HG03521 (cell line): ENCODE results near the gene SAMD14.
"Not testable (repeated sequence)": the region's sequence is repeated elsewhere in the genome, so short reads cannot be mapped to it uniquely, and the experiment has no call there.

Experiments
- ATAC-seq: cut with Tn5 transposase; IDR thresholded peaks from one replicate; pipeline ENCODE4 v1.9.1; 2021; ENCODE audit warnings: mild to moderate bottlenecking, moderate library complexity; ENCODE audit not compliant: unreplicated experiment

SAMD14 gene

DNA sequence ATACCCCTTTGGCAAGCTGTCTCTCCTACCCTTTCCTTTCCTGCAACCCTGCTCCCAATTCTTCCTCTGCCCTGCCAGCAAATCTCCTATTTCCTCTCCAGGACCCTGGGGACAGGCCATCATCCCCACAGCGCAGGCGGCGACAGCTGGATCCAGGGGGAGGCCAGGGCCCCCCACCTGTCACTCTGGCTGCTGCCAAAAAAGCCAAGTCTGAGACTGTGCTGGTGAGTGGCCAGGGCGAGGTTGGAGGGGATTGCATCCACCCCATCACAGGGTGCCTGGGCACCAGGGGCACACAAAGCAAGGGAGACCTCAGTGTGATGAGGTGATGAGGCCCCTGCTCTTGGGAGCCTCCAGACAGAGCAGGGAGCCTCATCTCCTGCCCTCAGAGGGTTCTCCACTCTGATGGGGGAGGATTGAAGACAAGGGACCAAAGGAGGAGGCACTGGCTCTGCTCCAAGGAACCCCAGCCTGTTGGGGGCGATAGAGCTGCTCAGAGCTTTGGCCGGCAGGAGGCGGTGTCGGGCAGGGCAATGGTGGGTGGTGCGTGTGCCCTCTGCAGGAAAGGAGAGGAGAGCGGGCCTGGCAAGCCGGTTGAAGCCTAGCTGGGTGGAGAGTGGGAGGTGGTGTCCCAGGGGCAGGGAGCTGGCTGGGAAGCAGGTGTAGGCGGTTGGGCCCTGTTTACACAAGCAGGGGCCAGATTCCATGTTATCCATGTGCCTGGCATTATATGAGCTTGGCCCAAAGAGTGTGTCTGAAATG, 50.4 kb downstream of the SAMD14 start:
- ATAC-seq: no peak

DNA sequence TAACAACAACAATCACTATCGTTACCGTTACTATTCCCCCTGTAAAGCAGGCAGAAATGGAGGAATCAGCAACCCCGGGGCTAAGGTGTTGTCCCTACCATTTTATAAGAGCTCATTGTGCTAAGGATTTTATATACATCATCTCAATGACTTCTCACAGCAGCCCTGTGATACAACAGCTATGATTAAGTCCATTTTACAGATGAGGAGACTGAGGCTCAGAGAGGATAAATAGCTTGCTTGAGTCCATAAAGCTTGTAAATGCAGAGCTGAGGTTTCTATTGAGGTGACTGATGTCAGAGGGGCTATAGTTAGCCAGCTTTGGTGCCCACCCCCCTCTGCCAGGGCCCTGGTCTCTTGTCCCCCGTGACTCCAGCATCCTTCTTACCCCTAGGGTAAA, 51.5 kb downstream of the SAMD14 start:
- ATAC-seq: no peak

DNA sequence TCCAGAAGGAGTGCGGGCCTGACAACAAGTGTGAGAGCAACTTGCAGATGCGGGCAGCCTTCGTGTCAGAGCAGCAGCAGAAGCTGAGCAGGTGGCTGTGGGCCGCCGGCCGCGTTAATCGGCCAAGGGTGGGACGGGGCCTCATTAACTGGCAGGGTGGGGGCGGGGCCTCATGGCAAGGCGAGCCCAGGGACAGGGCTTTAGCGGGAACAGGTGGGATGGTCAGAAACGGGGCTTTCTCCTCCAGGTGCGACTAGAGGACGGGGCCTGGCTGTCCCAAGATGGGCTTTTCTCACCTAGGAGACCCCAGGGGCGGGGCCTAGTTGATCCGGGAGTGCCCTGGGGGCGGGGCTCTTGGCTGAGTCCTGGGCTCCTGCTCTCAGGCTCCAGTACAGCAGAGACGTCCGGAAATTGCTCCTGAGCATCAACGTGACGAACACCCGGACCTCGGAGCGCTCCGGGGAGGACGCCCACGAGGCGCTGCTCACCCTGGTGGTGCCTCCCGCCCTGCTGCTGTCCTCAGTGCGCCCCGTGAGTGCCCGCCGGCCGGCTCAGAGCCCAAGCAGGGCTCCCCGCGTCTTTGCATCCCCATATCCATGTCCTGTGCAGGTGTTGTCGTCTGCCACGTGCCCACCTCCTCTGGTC, 53.2 kb downstream of the SAMD14 start:
- ATAC-seq: no peak

DNA sequence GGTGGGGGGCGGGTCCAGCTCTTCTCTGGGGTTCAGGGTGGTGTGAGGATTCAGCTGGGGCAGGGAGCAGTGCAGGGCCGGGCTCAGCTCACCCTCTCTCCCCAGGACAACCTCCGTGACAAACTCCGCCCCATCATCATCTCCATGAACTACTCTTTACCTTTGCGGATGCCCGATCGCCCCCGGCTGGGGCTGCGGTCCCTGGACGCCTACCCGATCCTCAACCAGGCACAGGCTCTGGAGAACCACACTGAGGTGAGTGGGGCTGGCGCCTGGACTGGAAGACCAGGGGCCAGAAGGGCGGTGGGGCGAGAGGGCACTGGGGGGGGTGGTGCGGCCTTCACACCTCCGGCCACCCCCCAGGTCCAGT, 53.8 kb downstream of the SAMD14 start:
- ATAC-seq: no peak

DNA sequence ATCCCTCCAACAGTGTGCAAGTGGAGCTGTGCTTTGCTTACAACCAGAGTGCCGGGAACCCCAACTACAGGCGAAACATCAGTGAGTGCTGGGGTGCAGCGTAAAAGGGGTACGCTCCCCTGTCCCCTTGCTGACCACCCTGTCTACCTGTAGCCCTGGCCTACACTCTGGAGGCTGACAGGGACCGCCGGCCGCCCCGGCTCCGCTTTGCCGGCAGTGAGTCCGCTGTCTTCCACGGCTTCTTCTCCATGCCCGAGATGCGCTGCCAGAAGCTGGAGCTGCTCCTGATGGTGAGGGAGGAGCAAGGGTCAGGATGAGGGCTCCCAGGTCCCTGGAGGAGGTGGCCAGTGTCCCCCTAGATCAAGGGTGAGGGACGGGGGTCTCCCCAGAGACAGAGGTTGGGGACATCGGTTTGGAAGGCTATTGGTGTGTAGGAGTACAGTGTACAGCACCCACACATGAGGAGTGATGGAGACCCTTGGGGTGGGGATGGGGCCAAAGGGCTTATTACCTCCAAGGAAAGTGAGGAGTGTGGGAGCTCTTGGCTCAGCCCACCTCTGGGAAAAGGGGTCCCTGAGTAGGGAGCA, 54.4 kb downstream of the SAMD14 start:
- no peak for ATAC-seq

DNA sequence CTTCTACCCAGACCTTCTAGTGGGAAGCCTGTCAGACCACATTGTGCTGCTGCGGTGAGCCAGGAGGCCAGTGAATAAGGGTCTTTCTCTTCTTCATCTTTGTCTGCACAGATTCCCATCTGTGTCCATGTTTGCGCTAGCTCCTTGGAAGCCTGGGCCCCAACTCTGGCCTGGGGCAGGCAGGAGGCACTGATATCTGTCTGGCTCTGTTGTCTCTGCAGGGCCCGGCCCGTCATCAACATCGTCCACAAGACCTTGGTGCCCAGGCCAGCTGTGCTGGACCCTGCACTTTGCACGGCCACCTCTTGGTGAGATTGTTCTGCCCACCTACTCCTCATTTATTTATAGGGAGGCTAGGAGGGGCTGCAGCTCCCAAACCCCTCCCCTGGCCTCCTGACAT, 55.7 kb downstream of the SAMD14 start:
- ATAC-seq: no peak

DNA sequence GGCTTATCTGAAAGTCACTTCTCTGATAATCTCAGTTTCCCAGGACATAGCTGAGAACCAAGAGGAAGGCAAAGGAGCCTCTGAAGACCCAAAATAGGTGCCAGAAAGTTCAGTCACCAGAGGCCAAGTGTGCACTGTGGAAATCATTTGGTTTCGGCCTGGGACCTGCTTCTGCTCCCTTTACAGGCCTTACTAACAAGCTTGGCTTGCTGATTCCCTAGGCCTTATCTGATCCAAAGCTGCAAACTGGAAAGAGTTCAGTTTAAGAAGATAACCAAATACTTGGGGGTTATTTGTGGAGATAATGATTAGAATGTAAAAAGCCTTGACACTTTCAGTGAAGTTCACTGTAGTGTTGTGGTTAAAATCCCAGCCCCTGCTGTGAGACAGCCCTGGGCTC, 57.0 kb downstream of the SAMD14 start:
- no peak for ATAC-seq

DNA sequence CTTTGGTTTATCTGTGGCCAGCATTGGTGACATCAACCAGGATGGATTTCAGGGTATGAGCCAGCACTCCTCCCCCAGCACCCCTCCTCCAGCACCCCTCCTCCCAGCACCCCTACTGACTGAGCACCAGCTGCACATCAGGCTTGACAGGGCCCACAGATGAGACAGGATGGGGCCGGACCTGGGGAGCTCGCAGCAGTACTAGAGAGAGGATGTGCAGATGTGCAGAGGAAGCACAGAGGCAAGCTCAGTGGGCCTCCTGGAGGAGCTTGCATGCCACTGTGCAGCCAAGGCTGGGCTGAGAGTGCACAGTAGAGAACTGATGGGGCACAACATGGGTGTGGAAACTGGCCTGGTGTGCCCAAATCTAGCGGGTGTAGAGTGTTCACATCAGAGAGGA, 57.8 kb downstream of the SAMD14 start:
- no peak for ATAC-seq

DNA sequence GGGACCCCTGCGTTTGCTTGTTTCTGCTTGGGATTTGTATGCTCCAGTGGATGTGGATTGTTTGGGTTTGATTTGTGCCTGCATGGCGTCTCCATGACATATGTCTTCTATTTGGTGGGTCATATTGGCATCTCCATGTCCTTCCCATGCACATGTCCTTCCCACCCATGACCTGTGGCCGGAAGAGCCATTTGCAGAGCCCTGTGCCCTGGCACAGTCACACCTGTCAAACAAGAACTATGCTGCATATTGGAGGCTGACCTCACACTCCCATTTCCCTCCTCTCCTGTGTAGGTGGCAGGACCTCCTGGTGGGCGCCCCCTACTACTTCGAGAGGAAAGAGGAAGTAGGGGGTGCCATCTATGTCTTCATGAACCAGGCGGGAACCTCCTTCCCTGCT, 58.3 kb downstream of the SAMD14 start:
- ATAC-seq: no peak

DNA sequence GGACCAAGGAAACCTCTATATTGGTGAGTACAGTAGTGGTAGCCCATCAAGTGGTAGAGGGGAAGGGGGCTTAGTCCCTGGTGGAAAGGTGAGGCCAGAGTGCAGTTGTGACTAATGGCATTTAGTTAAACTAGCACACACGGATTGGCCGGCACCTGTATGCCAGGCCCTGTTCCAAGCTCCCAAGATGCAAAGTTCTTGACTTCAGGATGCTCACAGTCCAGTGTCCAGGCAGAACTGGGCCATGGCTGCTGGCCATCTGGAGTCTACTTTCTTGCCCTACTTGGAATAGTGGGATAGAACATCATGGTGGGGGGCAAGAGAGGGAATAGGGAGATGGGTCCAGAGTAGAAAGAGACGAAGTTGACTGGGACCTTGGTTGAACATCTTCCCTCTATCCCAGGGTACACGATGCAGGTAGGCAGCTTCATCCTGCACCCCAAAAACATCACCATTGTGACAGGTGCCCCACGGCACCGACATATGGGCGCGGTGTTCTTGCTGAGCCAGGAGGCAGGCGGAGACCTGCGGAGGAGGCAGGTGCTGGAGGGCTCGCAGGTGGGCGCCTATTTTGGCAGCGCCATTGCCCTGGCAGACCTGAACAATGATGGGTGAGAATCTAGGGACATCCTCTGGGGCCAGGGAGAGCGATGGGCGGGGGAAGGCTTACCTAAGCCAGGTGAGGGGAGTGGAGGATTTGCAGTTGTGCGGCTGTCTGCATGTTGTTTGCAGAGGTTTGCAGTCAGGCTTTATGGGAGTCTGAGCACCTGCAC, 58.9 kb downstream of the SAMD14 start:
- ATAC-seq: no peak

DNA sequence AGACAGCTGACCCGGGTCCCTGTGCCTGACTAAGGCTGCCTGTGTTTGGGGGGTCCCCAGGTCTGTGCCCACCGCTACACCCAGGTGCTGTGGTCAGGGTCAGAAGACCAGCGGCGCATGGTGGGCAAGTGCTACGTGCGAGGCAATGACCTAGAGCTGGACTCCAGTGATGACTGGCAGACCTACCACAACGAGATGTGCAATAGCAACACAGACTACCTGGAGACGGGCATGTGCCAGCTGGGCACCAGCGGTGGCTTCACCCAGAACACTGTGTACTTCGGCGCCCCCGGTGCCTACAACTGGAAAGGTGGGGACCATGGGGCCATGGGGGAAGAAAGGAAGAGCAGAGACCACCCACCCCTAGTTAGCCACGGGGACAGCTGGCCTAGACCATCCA, 62.0 kb downstream of the SAMD14 start:
- no peak for ATAC-seq

DNA sequence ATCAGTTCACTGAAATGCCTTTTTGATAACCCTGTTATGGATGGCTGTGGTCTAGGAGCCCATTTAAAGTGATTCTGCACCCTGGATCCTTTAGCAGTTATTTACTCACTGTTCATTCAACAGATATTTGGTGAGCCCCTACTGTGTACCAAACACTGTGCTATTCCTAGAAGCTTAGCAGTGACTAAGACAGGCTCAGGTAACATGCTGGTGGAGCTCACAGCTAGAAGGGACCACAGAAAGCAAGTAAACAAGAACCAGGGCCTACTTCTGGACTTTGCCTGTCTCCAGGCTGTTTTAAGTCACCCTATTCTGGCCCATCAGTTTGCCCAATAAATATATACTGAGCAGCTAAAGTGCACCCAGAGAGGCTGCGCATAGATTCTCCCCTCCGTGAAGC, 63.0 kb downstream of the SAMD14 start:
- ATAC-seq: no peak

DNA sequence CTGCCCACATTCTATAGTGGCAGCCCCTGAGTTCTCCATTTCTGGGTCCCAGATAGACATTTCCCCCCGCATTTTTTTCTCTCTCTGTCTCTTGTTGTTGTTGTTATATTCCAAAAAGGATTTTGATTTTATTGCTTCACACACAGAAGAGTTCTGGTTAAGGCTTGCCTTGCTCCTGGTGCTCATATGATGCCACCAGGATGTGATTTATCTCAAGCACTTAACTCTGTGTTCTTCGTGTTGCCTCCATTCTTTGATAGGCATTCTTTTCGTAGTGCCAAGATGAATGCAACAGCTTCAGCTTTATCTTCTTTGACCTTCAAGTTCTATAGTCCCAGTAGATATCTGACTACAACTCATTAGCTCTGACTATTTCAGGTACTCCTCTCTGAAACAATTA, 64.9 kb downstream of the SAMD14 start:
- no peak for ATAC-seq

DNA sequence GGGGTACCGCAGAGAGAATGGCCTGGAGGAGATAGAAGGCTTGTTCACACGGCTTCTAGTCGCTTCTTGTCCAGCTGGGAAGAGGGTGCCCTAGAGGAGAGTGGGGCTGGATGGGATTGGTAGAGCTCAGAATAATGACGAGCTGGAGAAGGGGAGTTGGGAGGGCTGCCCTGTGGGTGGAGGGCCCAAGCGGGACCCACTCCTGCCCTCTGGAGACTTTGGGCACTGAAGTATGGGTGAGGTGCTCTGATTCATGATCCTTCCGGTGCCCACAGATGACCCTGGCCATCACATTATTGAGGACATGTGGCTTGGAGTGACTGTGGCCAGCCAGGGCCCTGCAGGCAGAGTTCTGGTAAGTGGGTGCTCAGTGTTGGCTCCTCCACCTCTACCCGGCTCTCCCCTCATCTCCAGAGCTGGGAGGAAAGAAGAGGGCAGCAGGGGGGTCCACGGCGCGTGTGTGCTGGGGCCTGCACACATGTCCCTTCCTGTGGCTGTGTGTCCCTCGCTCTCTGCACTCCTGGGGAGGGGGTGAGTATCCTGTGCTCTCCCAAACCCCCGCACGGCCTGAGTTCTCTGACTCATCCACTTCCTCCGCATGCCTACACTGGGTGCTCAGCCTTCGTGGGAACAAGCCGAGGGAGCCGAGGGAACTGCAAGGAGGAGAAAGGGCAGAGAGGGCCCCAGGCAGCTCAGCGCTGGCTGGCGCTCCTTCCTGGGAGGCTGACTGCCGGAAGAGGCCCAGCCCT, 65.5 kb downstream of the SAMD14 start:
- ATAC-seq: no peak

DNA sequence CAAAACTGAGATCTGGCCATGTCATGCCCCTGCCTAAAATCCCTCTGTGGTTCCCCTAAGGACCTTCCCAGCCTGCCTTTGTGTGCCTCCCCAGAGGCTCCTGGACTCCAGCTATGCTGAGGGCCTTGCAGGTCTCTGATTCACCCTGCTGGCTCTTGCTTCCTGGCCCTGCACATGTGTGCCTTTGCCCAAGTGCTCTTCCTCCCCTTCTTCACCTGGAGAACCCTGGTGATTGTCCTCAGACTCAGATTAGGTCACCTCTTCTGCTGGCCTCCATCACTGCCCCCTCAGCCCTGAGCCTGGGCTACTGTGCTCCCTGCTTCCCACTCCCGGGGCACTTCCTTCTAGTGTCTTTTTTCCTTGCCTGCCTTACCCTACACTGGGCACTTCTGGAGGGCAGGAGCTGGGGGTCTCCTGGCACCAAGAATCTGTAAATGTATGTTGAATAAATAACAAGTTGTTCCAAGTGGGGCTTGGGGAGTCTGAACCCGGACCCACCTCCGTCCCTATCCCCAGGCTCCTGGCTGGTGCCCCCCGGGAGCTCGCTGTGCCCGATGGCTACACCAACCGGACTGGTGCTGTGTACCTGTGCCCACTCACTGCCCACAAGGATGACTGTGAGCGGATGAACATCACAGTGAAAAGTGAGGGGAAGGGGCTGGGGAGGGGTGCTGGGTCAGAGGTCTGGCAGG, 66.3 kb downstream of the SAMD14 start:
- ATAC-seq: no peak

DNA sequence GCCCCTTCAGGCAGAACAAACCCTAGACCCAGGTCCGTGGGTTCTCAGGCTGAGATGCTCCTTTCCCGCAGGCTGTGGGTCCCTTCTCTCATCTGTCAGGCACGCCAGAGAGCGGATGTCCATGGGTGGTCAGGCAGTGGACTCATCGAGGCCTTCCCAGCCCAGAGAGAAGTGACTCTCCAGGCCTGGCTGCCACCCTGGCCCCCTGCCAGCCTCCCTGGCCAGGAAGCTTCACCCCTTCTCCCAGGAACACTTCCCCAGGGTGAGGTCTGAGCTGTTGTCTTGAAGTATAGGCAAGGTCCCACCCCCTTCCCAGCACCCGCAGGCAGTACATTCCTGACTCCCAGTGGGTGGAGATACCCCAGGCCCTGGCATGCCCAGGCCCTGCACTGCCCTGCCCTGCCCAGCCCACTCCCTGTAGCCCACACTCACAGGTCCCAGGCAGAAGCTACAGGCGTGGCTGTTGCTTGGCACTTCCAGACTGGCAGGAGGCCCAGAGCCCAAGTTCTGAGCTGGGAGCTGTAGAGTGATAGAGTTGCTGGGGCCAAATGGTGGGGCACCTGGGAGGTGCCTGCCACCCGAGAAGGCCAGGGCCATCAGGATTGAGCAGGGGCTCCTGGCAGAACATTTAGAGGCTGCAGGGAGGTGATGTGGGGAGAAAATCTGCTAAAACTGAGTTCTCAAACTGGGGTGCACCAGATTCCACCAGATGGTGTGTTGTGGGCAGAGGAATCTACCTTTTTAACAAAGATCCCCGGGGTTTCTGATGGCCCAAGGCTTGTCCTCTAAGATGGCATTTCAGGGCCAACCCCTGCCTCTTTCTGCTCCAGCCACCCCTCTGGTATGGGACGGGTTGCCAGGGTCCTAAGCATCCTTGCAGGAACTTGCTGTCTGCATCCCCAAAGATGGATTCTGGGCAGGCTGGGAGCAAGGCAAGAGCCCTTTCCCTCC, 67.4 kb downstream of the SAMD14 start:
- no peak for ATAC-seq

DNA sequence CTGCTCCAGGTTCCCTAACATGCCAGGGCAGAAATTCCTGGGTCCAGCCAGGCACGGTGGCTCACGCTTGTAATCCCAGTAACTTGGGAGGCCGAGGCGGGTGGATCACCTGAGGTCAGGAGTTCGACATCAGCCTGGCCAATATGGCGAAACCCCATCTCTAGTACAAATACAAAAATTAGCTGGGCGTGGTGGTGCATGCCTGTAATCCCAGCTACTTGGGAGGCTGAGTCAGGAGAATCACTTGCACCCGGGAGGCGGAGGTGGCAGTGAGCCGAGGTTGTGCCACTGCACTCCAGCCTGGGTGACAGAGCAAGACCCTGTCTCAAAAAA, 68.3 kb downstream of the SAMD14 start:
- not testable (repeated sequence) for ATAC-seq

DNA sequence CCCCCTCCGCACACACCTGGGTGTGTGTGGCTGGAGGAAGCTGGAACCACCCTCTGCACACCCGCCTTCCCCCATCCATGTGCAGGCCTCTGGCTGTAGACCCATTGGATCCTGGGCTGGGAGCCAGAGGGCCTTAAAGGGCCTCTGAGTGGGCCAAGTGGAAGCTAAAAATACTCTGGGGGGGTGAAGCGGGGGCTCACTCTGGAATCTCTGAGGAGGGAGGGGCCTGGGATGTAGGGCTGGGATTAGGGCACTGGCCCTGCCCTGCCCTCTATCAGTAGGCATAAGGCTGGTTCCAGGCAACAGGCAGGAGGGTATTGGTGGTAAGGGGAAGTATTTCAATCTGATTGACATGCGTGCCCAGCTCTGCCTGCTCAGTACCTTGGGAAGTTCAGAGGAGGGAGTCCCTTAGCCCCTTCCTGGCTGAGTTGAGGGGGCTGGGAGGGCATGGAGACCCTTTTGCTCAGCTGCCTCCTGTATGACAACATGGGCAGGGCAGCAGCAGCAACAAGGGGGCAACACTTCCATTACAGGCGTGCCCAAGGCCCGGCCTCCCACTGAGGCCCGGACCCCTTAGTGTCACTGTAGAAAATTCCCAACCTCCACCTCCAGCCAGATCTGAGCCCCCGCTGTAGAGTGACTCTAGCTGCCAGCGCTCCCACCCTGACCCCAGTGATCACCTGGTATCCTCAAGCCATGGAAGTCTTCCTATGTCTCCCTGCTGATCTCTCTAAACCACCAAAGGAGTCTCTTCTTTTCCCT, 68.8 kb downstream of the SAMD14 start:
- no peak for ATAC-seq
